Ovary (tissue), 3 donors: Measurements from ENCODE around the gene CSMD2.

Source experiments
- EP300 ChIP-seq: sonication (generic); formaldehyde crosslinking; IDR thresholded peaks from one replicate; pipeline ENCODE4 v1.6.1; 2017; ENCODE audit warnings: antibody characterized with exemption
- POLR2A ChIP-seq: fragments of 450-650 bp; IDR thresholded peaks from one replicate; pipeline ENCODE4 v1.6.1; 2017; ENCODE audit warnings: antibody characterized with exemption, mild to moderate bottlenecking, moderate library complexity
- TF ChIP-seq, protein P1 (sequence below), 3 donors: fragments of 450-650 bp in 2 of 3; fragments of 200-600 bp in 1 of 3; IDR thresholded peaks; one replicate each; pipeline versions ENCODE4 v1.5.1 to v1.8.0; 2016 to 2022; ENCODE audit warnings: antibody characterized with exemption in 3 of 3, mild to moderate bottlenecking in 1 of 3
- donor health status: DM: no; HTN: no; CAD: no.

DNA sequence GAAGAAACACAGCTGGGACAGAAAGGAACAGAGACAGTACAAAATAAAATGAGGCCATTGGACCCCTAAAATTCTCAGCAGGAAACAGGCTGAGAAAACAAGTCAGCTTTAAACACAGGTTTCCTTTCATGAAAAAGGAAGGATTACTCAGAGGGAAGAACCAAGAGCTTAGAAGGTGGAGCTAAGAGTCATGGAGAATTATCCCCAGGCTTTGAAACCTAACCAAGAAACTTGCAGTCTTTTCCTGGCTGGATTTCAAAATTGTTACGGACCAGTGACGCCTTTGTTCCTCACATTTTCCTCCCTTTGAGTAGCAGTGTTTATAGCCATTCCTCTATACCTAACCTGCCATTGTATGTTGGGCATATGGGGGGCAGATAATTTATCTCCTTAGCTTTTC is 292.3 kb downstream of the CSMD2 start:
- TF ChIP-seq, protein P1, sequence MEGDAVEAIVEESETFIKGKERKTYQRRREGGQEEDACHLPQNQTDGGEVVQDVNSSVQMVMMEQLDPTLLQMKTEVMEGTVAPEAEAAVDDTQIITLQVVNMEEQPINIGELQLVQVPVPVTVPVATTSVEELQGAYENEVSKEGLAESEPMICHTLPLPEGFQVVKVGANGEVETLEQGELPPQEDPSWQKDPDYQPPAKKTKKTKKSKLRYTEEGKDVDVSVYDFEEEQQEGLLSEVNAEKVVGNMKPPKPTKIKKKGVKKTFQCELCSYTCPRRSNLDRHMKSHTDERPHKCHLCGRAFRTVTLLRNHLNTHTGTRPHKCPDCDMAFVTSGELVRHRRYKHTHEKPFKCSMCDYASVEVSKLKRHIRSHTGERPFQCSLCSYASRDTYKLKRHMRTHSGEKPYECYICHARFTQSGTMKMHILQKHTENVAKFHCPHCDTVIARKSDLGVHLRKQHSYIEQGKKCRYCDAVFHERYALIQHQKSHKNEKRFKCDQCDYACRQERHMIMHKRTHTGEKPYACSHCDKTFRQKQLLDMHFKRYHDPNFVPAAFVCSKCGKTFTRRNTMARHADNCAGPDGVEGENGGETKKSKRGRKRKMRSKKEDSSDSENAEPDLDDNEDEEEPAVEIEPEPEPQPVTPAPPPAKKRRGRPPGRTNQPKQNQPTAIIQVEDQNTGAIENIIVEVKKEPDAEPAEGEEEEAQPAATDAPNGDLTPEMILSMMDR (IDR thresholded peaks at IDR 0.05), result no peak
- no peak for TF ChIP-seq POLR2A
- TF ChIP-seq EP300, result no peak
